ENCODE measurements around the gene ACTR1B.
"Not testable (repeated sequence)": the region's sequence is repeated elsewhere in the genome, so short reads cannot be mapped to it uniquely, and the experiment has no call there.

ACTR1B gene

GRCh38 chr2:97608745-97609144 is 55.1 kb downstream of the ACTR1B start:
- DNase-seq, result not testable (repeated sequence)

Measured in stimulated activated naive CD4-positive, alpha-beta T cell (primary cell).